HG03354 (cell line): ENCODE results near the gene NEURL1.

Experiments used
- ATAC-seq: cut with Tn5 transposase; IDR thresholded peaks from one replicate; pipeline ENCODE4 v1.9.1; 2021; ENCODE audit warnings: mild to moderate bottlenecking; ENCODE audit not compliant: unreplicated experiment, poor library complexity, severe bottlenecking

NEURL1 gene

GRCh38 chr10:103542764-103543616 lies 49.5 kb downstream of the NEURL1 start:
- ATAC-seq, result no peak

DNA sequence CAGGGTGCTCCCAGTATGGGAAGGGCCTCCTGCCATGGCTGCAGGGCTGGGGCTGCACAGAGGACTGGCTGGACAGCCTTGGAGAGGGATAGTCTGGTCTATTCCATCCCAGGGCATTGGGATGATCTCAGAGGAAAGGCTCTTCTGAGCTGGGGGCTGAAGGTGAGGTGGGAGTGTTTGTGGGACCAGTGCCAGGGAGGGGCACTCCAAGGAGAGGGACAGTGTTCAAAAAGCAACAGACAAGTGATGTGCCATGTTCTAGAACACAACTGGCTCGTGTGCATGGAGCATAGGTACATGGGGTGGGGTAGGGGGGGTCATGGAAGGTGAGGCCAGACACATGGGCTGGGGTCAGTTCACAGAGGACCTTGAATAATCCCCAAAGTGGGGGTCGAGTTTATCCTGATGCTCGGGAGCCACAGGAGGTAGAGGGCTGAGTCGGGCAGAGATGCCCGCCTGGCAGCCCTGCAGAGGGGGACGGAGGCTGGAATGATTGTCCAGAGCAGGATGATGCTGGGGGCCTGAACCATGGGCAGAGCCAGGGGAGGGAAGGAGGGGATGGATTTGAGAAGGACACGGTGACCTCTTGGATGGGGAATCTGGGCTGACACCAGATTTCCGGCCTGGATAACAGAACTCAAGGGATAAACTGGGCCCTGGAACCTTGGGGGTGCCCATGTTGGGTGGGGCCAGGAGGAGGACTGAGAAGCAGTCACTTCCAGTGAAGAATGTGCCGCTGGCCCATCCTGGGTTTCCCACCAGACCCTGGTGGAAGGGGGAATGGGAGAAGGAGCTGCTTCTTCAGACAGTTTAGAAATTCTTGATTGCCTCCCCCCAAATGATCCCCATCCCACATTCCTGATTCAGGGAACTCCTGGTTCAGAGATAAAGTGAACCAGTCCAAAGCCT lies 50.4 kb downstream of the NEURL1 start:
- ATAC-seq, result no peak

- ATAC-seq, result no peak
Observed at GRCh38 chr10:103544657-103545310, 51.3 kb downstream of the NEURL1 start.

DNA sequence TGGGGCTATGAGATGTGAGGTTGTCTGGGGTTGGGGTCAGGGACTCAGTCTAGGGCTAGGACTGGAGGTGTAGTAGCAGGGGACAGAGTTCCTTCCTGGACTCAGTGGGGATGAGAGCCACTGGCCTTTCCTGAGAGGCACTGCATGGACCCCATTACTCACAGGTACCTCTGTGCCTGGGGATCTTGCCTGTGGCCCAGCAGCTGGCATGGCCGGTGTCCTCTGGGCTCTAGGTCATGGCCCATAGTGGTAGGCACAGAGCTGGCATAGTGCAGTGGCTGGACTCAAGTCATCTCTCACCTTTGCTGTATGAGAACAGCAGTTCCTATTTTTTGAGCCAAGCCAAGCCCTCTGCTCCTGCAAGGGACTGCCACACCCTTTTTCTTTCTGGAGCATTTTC lies 51.9 kb downstream of the NEURL1 start:
- ATAC-seq, result no peak

- no peak for ATAC-seq
Observed at GRCh38 chr10:103545771-103546281, 52.3 kb downstream of the NEURL1 start.

DNA sequence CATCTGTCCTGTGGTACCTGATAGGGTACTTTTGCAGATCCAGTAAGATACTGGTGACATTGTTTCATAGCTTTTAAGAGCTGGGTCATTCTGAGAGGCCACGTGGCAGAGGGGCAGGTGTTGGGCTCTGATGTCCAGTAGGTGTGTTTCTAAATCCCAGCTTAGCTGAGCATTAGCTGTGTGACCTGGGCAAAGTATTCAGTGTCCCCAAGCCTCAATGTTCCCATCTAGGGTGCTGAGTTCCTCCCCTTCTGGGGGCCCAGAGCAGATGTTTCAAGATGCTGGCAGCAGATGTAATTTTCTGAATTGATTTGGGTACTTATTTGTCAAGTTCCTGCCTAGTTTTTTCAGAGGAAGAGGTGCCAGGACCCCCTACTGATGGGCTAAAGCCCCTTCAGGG lies 52.9 kb downstream of the NEURL1 start:
- ATAC-seq, result no peak

- ATAC-seq, result no peak
Observed at GRCh38 chr10:103547391-103547946, 54.0 kb downstream of the NEURL1 start.

DNA sequence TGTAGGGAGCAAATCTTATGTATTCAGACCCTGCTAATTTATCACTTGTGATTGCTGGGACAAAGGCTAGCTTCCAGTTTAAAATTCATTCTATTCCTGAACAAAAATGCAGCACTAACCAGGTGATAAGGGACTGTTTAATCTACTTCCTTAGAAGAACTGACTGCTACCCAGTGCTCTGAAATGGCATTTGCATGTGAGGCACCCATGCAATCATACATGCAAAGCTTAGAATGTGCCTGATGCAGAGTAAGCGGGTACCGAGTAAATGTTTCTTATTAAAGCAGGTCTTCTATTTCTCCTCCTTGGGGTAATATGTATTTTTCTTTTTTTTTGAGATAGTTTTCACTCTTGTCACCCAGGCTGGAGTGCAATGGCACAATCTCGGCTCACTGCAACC lies 54.5 kb downstream of the NEURL1 start:
- no peak for ATAC-seq

DNA sequence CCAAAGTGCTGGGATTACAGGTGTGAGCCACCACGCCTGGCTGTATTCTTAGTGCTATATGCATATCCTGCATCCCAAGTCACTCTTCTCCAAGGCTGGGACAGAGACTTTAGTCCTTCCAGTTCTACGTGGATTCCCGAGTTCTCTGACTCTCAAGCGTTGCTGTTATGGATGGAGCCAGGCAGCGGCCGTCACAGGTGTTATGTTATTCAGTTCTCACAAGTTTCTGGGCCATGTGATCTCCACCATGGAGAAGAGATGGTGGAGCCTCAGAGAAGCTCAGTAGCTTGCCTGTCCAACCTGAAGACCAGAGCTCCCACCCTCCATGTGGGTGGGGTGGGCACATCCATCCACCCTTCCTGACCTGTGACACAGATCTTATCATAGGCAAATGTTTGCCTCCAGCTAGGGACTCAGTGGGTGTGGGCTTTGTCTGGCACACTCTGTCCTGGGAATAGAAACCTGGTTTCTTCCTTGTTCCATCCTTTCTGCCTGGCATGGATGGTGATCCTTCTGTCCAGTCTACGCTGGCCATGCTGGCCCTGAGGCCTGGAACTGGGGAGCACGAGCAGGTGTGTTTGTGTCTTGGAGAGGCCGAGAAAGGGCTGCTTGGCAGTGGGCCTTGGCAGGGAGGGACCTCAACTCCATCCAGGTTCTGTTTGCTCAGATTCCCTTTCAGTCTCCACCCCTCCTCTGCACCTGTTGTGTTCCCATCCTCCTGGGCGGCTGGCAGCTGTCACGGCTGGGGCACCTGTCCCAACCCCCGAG lies 55.3 kb downstream of the NEURL1 start:
- no peak for ATAC-seq

DNA sequence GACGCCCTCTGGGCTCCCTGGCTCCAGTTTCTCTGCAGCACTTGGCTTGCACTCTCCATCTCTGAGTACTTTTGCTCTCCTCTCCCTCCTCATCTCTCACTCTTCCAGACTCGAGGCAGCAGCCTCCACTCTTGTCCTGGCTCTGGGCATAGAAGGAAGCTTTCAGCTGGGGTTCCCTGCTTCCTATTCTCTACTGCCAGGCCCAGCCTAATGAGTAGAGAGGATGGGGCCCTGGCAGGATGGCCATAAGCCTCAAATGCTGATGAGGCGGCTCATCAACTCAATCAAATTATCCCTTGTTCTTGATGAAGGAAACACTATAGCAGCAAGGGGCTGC lies 55.8 kb downstream of the NEURL1 start:
- no peak for ATAC-seq

DNA sequence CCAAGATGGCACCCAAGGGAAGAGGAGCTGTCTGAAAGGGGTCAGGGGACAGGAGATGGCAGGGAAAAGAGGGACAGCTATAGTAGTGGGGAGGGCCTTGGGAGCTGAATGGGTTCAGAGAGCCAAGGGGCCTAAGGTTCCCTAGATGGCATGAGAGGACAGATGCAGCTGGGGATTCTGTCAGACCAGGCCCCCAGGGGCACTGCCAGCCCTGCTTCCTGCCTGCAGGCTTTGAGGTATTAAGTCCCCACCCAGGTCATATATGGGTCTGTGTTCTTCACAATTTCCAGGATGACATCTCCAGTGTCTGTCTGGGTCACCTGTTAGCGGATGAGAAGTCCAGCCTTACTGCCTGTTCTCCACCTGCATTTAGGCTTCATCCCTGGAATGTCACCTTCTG lies 56.7 kb downstream of the NEURL1 start:
- no peak for ATAC-seq

DNA sequence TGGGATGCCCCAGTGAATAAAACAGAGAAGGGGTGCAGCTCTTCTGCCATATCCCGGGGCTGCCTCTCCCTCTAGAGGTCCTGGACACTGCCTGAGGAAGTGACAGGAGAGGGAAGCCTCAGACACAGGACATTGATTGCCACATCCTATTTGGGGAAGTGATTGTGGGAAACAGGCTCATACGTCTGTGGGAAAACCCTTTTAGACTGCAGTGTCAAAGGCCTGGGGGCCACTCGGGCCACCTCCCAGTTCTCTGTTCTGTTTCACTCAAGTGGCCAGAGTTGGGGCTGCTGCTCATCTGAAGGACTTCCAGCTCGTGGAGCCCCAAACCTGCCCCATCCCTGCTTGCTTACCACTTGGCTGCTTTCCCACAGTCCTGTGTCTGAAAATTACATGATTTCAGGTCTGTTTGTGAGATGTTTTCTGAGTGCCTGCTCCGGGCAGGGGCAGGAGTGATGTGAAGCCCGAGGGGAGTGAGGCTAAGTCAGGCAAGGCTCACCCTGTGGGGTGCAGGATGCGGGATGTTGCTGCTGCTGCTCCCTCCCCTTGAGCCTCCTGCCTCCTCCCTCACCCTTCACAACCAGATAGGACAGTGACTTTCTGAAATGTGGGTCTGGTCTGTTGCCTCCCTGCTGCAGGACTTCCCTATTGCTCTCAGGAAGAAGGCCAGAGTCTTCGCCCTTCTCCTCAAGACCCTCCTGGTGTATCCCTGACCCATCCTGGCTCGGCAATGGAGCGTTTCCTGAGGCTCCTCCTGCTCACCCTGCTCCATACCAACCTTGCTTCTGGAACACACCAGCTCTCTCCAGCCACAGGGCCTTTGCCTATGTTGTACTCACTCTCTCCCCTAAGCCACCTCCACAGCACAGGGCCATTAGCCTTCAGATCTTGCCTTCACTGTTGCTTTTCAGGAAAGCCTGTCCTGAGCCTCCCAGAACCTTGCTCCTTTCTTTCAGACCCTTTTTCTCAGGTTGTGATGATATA lies 58.4 kb downstream of the NEURL1 start:
- ATAC-seq, result no peak

DNA sequence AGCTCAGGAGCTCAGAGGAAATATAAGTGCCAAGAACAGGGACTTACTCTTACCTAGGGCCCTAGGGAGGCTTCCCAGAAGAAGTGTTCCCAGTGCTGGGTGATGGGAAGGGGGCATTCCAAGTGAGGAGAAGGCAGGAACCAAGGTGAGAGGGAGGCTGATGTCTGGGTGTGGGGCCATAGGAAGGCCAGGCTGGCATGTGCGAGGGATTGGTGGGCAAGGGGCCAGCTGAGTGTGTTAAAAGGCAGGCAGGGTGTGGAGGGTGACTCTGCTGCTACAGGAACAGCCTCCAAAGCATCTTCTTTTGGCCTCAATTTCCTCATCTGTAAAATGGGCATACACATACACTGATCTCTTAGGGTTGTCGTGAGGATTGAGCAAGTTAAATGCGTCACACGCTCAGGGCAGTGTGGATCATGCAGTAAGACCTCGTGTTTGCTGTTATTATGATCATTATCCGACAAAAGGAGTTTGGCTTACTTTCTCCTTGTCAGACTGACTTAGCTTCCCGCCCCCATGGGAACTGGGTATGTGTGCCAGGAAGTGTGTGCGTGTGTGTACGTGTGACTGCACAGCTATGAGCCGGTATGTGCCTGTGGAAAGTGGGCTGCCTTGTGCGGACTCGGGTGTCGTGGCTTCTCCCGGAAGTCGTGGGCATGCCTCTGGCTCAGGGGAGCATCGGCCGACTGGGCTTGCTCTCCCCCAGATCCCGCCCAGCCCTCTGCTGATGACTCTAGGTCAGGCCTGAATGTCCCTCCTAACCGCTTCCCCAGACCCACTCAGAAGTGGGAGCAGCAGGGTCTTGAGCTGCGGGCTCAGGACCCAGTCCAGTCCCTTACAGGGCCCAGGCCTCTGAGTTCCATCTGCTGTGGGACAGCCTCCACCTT lies 59.6 kb downstream of the NEURL1 start:
- ATAC-seq, result no peak

GRCh38 chr10:103553743-103554487 lies 60.4 kb downstream of the NEURL1 start:
- no peak for ATAC-seq

GRCh38 chr10:103554488-103555324 lies 61.2 kb downstream of the NEURL1 start:
- no peak for ATAC-seq

- no peak for ATAC-seq
Observed at GRCh38 chr10:103555325-103555649, 61.8 kb downstream of the NEURL1 start.
